ENCODE results near the gene STAM2.
"Not testable (repeated sequence)": the region's sequence is repeated elsewhere in the genome, so short reads cannot be mapped to it uniquely, and the experiment has no call there.

STAM2 gene

GRCh38 chr2:152098496-152099366, 76.8 kb downstream of the STAM2 start, which contains the start of gene CACNB4:
Gene CACNB4 (minus strand): TSS chr2:152099044.
- H3K36me3 ChIP-seq (ENCODE audit: control insufficient read depth, insufficient read depth, low read length): no peaks in the 10 kb centered on the region
- H3K27me3 ChIP-seq (ENCODE audit: control insufficient read depth, insufficient read depth, low read length): peaks cover 44% of the 10 kb centered on the region
- H3K4me3 ChIP-seq (ENCODE audit: low read length): peak within 1 kb of the TSS; percentile 48
- H3K9ac ChIP-seq (ENCODE audit: low read length): peak within 1 kb of the TSS; percentile 36
- no peaks in the 10 kb centered on the region for H3K9me3 ChIP-seq (ENCODE audit: control insufficient read depth, low read length)
- peaks cover 6% of the 10 kb centered on the region for H3K4me1 ChIP-seq (ENCODE audit: control insufficient read depth, insufficient read depth, low read length)

- Histone ChIP-seq H3K27me3 (ENCODE audit: control insufficient read depth, insufficient read depth, low read length) (peaks cover 44% of the 10 kb centered on the region), H3K4me1 (ENCODE audit: control insufficient read depth, insufficient read depth, low read length) (peaks cover 6% of the 10 kb centered on the region), H3K4me3 (ENCODE audit: low read length) (peak overlapping the region; percentile 48), H3K36me3 (ENCODE audit: control insufficient read depth, insufficient read depth, low read length) (no peaks in the 10 kb centered on the region), H3K9ac (ENCODE audit: low read length) (peak overlapping the region; percentile 28), H3K9me3 (ENCODE audit: control insufficient read depth, low read length) (no peaks in the 10 kb centered on the region)
Observed at GRCh38 chr2:152097801-152098495, 77.6 kb downstream of the STAM2 start.

- peaks cover 44% of the 10 kb centered on the region for H3K27me3 ChIP-seq (ENCODE audit: control insufficient read depth, insufficient read depth, low read length)
Observed at GRCh38 chr2:152097290-152097800, 78.2 kb downstream of the STAM2 start.

GRCh38 chr2:152095146-152095545, 80.4 kb downstream of the STAM2 start:
- H3K4me1 ChIP-seq (ENCODE audit: control insufficient read depth, insufficient read depth, low read length): peaks cover 6% of the 10 kb centered on the region
- H3K27me3 ChIP-seq (ENCODE audit: control insufficient read depth, insufficient read depth, low read length): peaks cover 30% of the 10 kb centered on the region
- no peak overlapping the region for H3K9ac ChIP-seq (ENCODE audit: low read length)
- H3K4me3 ChIP-seq (ENCODE audit: low read length): no peak overlapping the region
- no peaks in the 10 kb centered on the region for H3K36me3 ChIP-seq (ENCODE audit: control insufficient read depth, insufficient read depth, low read length)
- no peaks in the 10 kb centered on the region for H3K9me3 ChIP-seq (ENCODE audit: control insufficient read depth, low read length)

More at GRCh38 chr2:152097290-152097800, 78.2 kb downstream of the STAM2 start:
- Histone ChIP-seq H3K36me3 (ENCODE audit: control insufficient read depth, insufficient read depth, low read length) (no peaks in the 10 kb centered on the region), H3K4me1 (ENCODE audit: control insufficient read depth, insufficient read depth, low read length) (peaks cover 6% of the 10 kb centered on the region), H3K9me3 (ENCODE audit: control insufficient read depth, low read length) (no peaks in the 10 kb centered on the region), H3K4me3 (ENCODE audit: low read length) (peak overlapping the region; percentile 48), H3K9ac (ENCODE audit: low read length) (no peak overlapping the region)

GRCh38 chr2:152094014-152094413, 81.5 kb downstream of the STAM2 start:
- Histone ChIP-seq H3K4me1 (ENCODE audit: control insufficient read depth, insufficient read depth, low read length) (peaks cover under 1% of the 10 kb centered on the region), H3K27me3 (ENCODE audit: control insufficient read depth, insufficient read depth, low read length) (peaks cover 19% of the 10 kb centered on the region)

DNA sequence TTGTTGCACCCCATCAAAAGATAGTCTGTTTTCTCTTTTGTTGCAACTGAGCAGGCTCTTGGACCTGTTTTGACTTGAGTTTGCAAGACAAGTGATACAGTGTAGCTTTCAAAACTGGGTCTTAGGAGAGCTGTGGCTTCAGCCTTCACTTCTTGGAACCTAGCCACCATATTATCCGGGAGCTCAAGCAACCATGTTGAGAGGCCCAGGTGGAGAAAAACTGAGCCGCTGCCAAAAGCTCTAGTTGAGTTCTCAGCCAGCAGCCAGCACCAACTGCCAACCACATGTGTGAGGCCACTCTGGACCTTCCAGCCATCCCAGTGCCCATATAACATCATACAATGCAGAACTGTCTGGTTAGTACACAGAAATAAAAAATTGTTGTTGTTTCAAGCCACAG, 82.1 kb downstream of the STAM2 start:
- Histone ChIP-seq H3K4me3 (ENCODE audit: low read length) (no peak overlapping the region), H3K27me3 (ENCODE audit: control insufficient read depth, insufficient read depth, low read length) (peaks cover 14% of the 10 kb centered on the region), H3K9me3 (ENCODE audit: control insufficient read depth, low read length) (no peaks in the 10 kb centered on the region), H3K4me1 (ENCODE audit: control insufficient read depth, insufficient read depth, low read length) (no peaks in the 10 kb centered on the region), H3K9ac (ENCODE audit: low read length) (no peak overlapping the region), H3K36me3 (ENCODE audit: control insufficient read depth, insufficient read depth, low read length) (no peaks in the 10 kb centered on the region)

More at GRCh38 chr2:152094014-152094413, 81.5 kb downstream of the STAM2 start:
- H3K36me3 ChIP-seq (ENCODE audit: control insufficient read depth, insufficient read depth, low read length): no peaks in the 10 kb centered on the region
- no peak overlapping the region for H3K4me3 ChIP-seq (ENCODE audit: low read length)
- no peaks in the 10 kb centered on the region for H3K9me3 ChIP-seq (ENCODE audit: control insufficient read depth, low read length)
- no peak overlapping the region for H3K9ac ChIP-seq (ENCODE audit: low read length)

DNA sequence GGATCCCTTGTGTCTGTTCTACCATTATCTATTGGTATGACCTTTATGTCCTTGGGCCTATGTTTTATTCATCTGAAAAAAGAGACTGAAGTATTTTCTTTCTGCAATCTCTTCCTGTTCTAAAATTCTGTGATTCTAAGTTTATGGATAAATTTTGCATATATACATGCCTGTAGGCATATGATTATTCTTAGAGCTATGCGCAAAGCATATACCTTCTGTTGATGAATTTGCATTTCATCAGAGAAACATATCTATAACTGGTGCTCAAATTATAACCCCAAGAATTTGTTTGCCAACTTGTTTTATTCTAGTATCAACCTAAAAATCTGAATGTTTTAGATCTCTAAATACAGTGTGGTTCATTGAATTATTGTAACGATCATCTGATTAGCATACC, 83.5 kb downstream of the STAM2 start:
- no peak overlapping the region for H3K4me3 ChIP-seq (ENCODE audit: low read length)
- H3K9ac ChIP-seq (ENCODE audit: low read length): no peak overlapping the region
- H3K9me3 ChIP-seq (ENCODE audit: control insufficient read depth, low read length): no peaks in the 10 kb centered on the region
- H3K4me1 ChIP-seq (ENCODE audit: control insufficient read depth, insufficient read depth, low read length): no peaks in the 10 kb centered on the region
- H3K36me3 ChIP-seq (ENCODE audit: control insufficient read depth, insufficient read depth, low read length): no peaks in the 10 kb centered on the region
- peaks cover 2% of the 10 kb centered on the region for H3K27me3 ChIP-seq (ENCODE audit: control insufficient read depth, insufficient read depth, low read length)

DNA sequence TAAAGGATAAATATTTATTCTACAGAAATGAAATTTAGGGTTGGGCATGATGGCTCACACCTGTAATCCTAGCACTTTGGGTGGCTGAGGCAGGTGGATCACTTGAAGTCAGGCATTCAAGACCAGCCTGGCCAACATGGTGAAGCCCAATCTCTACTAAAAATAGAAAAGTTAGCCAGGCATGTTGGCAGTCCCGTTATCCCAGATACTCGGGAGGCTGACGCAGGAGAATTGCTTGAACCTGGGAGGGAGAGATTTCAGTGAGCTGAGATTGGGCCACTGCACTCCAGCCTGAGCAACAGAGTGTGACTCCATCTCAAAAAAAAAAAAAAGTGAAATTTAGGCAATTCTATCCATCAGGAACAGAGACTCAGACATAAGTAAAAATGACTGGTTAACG, 84.8 kb downstream of the STAM2 start:
- H3K36me3 ChIP-seq (ENCODE audit: control insufficient read depth, insufficient read depth, low read length); H3K27me3 ChIP-seq (ENCODE audit: control insufficient read depth, insufficient read depth, low read length); H3K9ac ChIP-seq (ENCODE audit: low read length); H3K4me1 ChIP-seq (ENCODE audit: control insufficient read depth, insufficient read depth, low read length); H3K4me3 ChIP-seq (ENCODE audit: low read length); H3K9me3 ChIP-seq (ENCODE audit: control insufficient read depth, low read length): not testable (repeated sequence)

DNA sequence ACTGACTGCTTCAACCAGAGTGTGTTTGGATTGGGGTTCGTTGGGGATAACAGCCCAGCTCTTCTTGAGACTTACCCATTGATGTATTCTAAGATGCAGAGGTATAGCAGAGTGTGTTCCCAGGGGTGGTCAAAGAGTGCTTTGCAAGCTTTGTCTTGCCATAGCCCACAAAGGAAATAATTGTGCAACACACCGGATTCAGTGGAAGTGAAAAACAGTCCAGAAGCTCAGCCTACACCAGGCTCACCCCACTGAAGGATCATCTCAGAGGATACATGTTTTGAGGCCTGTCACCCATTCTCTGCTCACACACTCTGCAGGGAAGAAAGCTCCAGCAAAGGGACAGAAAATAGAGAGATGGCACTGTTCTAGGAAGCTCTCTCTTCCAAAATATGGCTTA, 86.3 kb downstream of the STAM2 start:
- no peak overlapping the region for H3K4me3 ChIP-seq (ENCODE audit: low read length)
- H3K9me3 ChIP-seq (ENCODE audit: control insufficient read depth, low read length): no peaks in the 10 kb centered on the region
- no peaks in the 10 kb centered on the region for H3K27me3 ChIP-seq (ENCODE audit: control insufficient read depth, insufficient read depth, low read length)
- H3K9ac ChIP-seq (ENCODE audit: low read length): no peak overlapping the region
- no peaks in the 10 kb centered on the region for H3K36me3 ChIP-seq (ENCODE audit: control insufficient read depth, insufficient read depth, low read length)
- H3K4me1 ChIP-seq (ENCODE audit: control insufficient read depth, insufficient read depth, low read length): no peaks in the 10 kb centered on the region

- Histone ChIP-seq H3K4me1 (ENCODE audit: control insufficient read depth, insufficient read depth, low read length) (no peaks in the 10 kb centered on the region), H3K36me3 (ENCODE audit: control insufficient read depth, insufficient read depth, low read length) (no peaks in the 10 kb centered on the region), H3K27me3 (ENCODE audit: control insufficient read depth, insufficient read depth, low read length) (no peaks in the 10 kb centered on the region), H3K9ac (ENCODE audit: low read length) (no peak overlapping the region), H3K4me3 (ENCODE audit: low read length) (no peak overlapping the region), H3K9me3 (ENCODE audit: control insufficient read depth, low read length) (no peaks in the 10 kb centered on the region)
Observed at GRCh38 chr2:152088006-152088405, 87.6 kb downstream of the STAM2 start.

GRCh38 chr2:152086231-152086630, 89.3 kb downstream of the STAM2 start:
- Histone ChIP-seq H3K4me3 (ENCODE audit: low read length) (no peak overlapping the region), H3K9me3 (ENCODE audit: control insufficient read depth, low read length) (no peaks in the 10 kb centered on the region), H3K9ac (ENCODE audit: low read length) (no peak overlapping the region), H3K4me1 (ENCODE audit: control insufficient read depth, insufficient read depth, low read length) (no peaks in the 10 kb centered on the region), H3K36me3 (ENCODE audit: control insufficient read depth, insufficient read depth, low read length) (no peaks in the 10 kb centered on the region), H3K27me3 (ENCODE audit: control insufficient read depth, insufficient read depth, low read length) (no peaks in the 10 kb centered on the region)

GRCh38 chr2:152084076-152084475, 91.5 kb downstream of the STAM2 start:
- Histone ChIP-seq H3K9me3 (ENCODE audit: control insufficient read depth, low read length) (no peaks in the 10 kb centered on the region), H3K9ac (ENCODE audit: low read length) (no peak overlapping the region), H3K4me1 (ENCODE audit: control insufficient read depth, insufficient read depth, low read length) (no peaks in the 10 kb centered on the region), H3K27me3 (ENCODE audit: control insufficient read depth, insufficient read depth, low read length) (no peaks in the 10 kb centered on the region), H3K36me3 (ENCODE audit: control insufficient read depth, insufficient read depth, low read length) (no peaks in the 10 kb centered on the region), H3K4me3 (ENCODE audit: low read length) (no peak overlapping the region)
